ENCODE data around the gene NME7.

Gene NME7

GRCh38 chr1:169121146-169121923, 246.3 kb downstream of the NME7 start:
- DNase-seq (ENCODE audit: insufficient read length, low spot score) (no peak), FAIRE-seq (no peak)
- no peak for TF ChIP-seq CTCF (IDR thresholded peaks at IDR 0.05; ENCODE audit: insufficient read depth, missing control alignments)

DNA sequence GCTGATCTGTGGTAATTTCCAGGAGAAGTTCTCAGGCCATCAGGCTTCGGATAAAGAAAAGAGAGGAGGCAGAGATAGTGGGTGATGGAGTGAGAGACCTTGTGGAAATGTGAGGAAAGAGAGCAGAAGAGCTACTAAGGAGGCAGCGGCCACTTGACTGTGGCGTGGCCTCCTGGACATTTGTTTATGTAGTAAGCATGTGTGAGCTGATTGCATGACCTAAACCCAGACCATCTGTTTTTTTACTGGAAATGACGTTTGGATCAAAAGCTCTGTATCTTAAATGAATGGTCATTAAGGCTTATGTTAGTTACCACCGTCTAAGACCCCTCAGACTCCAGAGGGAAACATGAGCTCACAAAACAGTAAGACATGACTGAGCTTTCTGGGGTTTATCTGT, 247.5 kb downstream of the NME7 start:
- no peak for TF ChIP-seq CTCF (IDR thresholded peaks at IDR 0.05; ENCODE audit: insufficient read depth, missing control alignments)
- no peak for DNase-seq (ENCODE audit: insufficient read length, low spot score)
- no peak for FAIRE-seq

DNA sequence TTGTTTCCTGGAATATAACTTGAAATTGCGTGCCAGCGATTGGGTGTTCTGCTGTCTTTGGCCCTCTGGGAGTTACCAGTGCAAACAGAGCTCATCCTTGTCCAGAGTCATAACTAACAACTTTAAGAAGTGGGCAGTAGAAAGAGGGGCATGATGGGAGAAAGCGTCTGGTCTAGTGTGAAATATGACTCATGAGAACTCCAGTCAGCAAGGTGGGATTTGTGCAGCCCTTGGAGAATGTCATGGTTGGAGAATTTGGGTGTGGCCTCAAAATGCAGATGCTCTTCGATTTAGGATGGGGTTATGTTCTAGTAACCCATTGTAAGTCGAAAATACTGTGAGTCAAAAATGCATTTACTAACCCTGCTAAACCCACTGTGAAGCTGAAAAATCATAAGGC, 248.2 kb downstream of the NME7 start:
- FAIRE-seq (no peak), DNase-seq (ENCODE audit: insufficient read length, low spot score) (no peak)
- no peak for TF ChIP-seq CTCF (IDR thresholded peaks at IDR 0.05; ENCODE audit: insufficient read depth, missing control alignments)

DNA sequence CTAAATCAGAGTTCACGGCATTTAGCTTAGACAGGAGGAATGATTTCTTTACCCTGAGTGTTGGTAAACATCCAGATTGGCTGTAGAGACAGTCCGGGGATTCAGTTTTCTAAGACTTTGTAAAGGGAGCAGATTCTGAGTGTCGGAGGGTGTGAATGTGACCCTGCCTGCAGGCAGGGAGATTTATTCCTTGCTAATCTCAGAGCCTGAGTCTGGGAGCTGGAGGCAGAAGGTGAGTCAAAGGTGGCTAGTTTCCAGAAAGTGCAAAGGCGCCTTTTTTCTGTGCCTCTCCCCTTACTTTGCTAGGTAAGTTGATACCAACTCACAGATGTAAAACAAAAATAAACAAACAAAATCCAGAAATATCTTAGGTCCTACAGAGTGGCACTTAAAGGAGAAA, 249.4 kb downstream of the NME7 start:
- no peak for TF ChIP-seq CTCF (IDR thresholded peaks at IDR 0.05; ENCODE audit: insufficient read depth, missing control alignments)
- FAIRE-seq (no peak), DNase-seq (ENCODE audit: insufficient read length, low spot score) (no peak)

- FAIRE-seq (no peak), DNase-seq (ENCODE audit: insufficient read length, low spot score) (no peak)
- TF ChIP-seq CTCF (IDR thresholded peaks at IDR 0.05; ENCODE audit: insufficient read depth, missing control alignments), result no peak
These were observed 250.0 kb downstream of the NME7 start for GRCh38 chr1:169117599-169117998.

DNA sequence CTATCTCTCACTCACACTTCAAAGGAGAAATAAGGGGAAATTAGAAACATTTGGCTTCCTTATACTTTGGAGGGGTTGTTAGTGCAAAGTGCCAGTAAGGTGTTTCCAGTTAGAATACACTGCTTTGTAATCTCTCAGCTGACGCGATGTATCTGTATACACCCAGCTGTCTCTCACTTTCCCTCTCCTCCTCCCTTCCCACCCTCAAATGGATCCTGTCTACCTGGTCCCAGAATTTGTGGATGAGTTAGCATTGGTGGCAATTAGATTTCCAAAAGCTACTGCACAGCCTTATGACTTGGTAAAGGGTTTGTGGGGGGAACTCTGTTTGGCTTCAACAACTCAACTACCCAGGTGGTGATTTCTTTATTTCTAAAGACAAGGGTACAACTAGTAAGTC, 250.6 kb downstream of the NME7 start:
- no peak for TF ChIP-seq CTCF (IDR thresholded peaks at IDR 0.05; ENCODE audit: insufficient read depth, missing control alignments)
- FAIRE-seq (no peak), DNase-seq (ENCODE audit: insufficient read length, low spot score) (no peak)

DNA sequence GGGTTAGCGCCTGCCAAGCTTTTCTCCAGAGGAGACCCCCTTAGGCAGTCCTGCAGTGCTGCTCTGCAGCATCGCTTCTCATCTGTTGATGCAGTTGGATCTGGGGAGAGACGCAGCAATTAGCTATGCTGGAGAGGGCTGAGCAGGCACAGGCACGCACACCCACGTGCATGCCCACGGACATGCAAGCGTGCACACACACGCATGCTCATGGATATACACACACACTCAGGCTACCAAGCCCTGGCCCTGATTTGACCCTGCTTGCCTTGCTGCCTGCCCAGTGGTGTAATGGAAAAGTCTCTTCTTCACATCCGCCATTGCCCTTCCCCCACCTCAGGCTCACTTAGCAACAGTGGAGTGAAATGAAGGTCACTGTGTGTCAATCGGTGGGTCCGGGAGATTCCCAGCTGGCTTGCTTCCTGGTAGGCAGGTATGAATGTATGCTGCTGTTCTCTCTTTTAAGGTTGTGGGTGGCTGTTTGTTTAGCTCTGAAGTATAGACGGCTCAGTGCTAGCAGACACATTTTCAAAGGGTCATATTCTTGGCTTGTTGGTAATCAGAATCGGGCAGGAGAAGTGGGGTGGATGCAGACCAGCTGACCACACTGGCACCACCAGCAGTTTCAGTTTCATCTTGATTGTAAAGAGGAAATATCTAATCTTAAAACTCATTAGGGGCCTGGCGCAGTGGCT, 251.6 kb downstream of the NME7 start:
- DNase-seq (ENCODE audit: insufficient read length, low spot score) (no peak), FAIRE-seq (no peak)
- no peak for TF ChIP-seq CTCF (IDR thresholded peaks at IDR 0.05; ENCODE audit: insufficient read depth, missing control alignments)
